Measurements from ENCODE around the gene TAC3.
"Not testable (repeated sequence)": the region's sequence is repeated elsewhere in the genome, so short reads cannot be mapped to it uniquely, and the experiment has no call there.

TAC3 gene

DNA sequence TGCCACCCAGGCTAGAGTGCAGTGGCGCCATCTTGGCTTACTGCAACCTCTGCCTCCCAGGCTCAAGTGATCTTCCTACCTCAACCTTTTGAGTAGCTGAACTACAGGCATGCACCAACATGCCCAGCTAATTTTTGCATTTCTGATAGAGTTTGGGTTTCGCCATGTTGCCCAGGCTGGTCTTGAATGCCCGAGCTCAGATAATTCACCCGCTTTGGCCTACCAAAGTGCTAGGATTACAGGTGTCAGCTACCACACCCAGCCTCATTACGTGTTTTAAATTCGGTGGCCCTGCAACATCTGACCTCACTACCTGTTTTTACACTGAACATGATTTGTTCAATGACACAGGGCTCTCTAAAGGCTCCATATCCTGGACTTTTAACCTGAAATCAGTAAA lies 36.1 kb downstream of the TAC3 start:
- no peak for DNase-seq

- DNase-seq: no peak
These were observed 36.7 kb downstream of the TAC3 start for GRCh38 chr12:56979628-56980027.

- DNase-seq: no peak
These were observed 37.8 kb downstream of the TAC3 start for GRCh38 chr12:56978397-56979138.

GRCh38 chr12:56977361-56977760 lies 39.0 kb downstream of the TAC3 start:
- DNase-seq: not testable (repeated sequence)

- not testable (repeated sequence) for DNase-seq
These were observed 42.1 kb downstream of the TAC3 start for GRCh38 chr12:56974224-56974623.

- not testable (repeated sequence) for DNase-seq
These were observed 47.4 kb downstream of the TAC3 start for GRCh38 chr12:56968910-56969309.

GRCh38 chr12:56965997-56966642 lies 50.2 kb downstream of the TAC3 start:
- not testable (repeated sequence) for DNase-seq

- not testable (repeated sequence) for DNase-seq
These were observed 51.2 kb downstream of the TAC3 start for GRCh38 chr12:56965124-56965523.

DNA sequence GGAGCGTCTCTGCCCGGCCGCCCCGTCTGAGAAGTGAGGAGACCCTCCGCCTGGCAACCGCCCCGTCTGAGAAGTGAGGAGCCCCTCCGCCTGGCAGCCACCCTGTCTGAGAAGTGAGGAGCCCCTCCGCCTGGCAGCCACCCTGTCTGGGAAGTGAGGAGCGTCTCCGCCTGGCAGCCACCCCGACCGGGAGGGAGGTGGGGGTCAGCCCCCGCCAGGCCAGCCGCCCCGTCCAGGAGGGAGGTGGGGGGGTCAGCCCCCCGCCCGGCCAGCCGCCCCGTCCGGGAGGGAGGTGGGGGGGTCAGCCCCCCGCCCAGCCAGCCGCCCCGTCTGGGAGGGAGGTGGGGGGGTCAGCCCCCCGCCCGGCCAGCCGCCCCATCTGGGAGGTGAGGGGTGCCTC lies 52.8 kb downstream of the TAC3 start:
- DNase-seq: not testable (repeated sequence)

GRCh38 chr12:56962247-56962646 lies 54.1 kb downstream of the TAC3 start:
- not testable (repeated sequence) for DNase-seq

Measured in activated naive CD4-positive, alpha-beta T cell (primary cell).